Panc1 (cell line): ENCODE data around the gene FIS1. TPM values are rescaled to one million over a fixed set of nuclear protein-coding genes. Genes with fewer than 3 reads are reported as not detected.

ENCODE experiments used
- ATAC-seq: fragments of 200-7000 bp; cut with Tn5 transposase; 2 replicates; pipeline ENCODE4 v1.9.1; 2020; ENCODE audit warnings: mild to moderate bottlenecking, moderate library complexity
- BruUV-seq: library from RNA; stranded (reverse); fragments of 400-500 nt; replicated peaks from 2 replicates; lab custom pipeline; 2021; lab: Mats Ljungman, UMichigan
- CTCF ChIA-PET: fragments of 300-600 bp; sonication (Branson Sonifier 250); formaldehyde crosslinking; loops from one replicate; lab custom pipeline; 2022; ENCODE audit warnings: antibody characterized with exemption; lab: Charles Lee
- POLR2A ChIA-PET: fragments of 300-600 bp; sonication (Branson Sonifier 250); formaldehyde crosslinking; loops from one replicate; lab custom pipeline; 2022; ENCODE audit warnings: antibody characterized with exemption; lab: Charles Lee
- DNase-seq: peaks from one replicate; pipeline ENCODE4 v3.0.0-alpha.2; 2010; ENCODE audit warnings: low read depth, low spot score
- H3K27ac ChIP-seq: 2 replicates; pipeline ENCODE4 v1.5.1; 2011; ENCODE audit warnings: mild to moderate bottlenecking, low read length, inconsistent platforms
- H3K27me3 ChIP-seq: fragments of 200-500 bp; sonication (Bioruptor generic); 2 replicates; pipeline ENCODE4 v1.6.0; 2014; ENCODE audit warnings: low read length, inconsistent platforms; ENCODE audit not compliant: control insufficient read depth, insufficient read depth
- H3K36me3 ChIP-seq: fragments of 200-500 bp; sonication (Bioruptor generic); 2 replicates; pipeline ENCODE4 v1.5.1; 2014; ENCODE audit warnings: inconsistent platforms, mild to moderate bottlenecking, low read length, moderate library complexity; ENCODE audit not compliant: control insufficient read depth, insufficient read depth
- H3K4me1 ChIP-seq: 2 replicates; pipeline ENCODE4 v1.5.1; 2011; ENCODE audit warnings: inconsistent platforms, mild to moderate bottlenecking, low read length, moderate library complexity; ENCODE audit not compliant: control insufficient read depth, insufficient read depth
- H3K4me3 ChIP-seq, 2 experiments: 2 replicates each; pipeline ENCODE4 v1.5.1; 2011 to 2012; ENCODE audit warnings: low read depth in 2 of 2, low read length in 2 of 2, mild to moderate bottlenecking in 2 of 2, inconsistent platforms in 1 of 2, moderate library complexity in 1 of 2
- H3K9me3 ChIP-seq: fragments of 200-500 bp; sonication (Bioruptor generic); 2 replicates; pipeline ENCODE4 v1.5.1; 2014; ENCODE audit warnings: low read depth, mild to moderate bottlenecking, inconsistent platforms, low read length, moderate library complexity; ENCODE audit not compliant: control insufficient read depth, insufficient read depth
- CTCF ChIP-seq: fragments of 450-650 bp; IDR thresholded peaks from 2 replicates; pipeline ENCODE4 v1.5.1; 2017; ENCODE audit warnings: mild to moderate bottlenecking
- POLR2AphosphoS5 ChIP-seq: IDR thresholded peaks from 2 replicates; pipeline ENCODE4 v1.6.1; 2012; ENCODE audit warnings: mild to moderate bottlenecking, low read depth, low read length, moderate library complexity
- REST ChIP-seq, 2 experiments: IDR thresholded peaks; 2 replicates each; pipeline ENCODE4 v1.6.1; 2011 to 2012; ENCODE audit warnings: low read depth in 2 of 2, control low read depth in 1 of 2, low read length in 1 of 2, mild to moderate bottlenecking in 1 of 2, moderate library complexity in 1 of 2; ENCODE audit not compliant: insufficient read depth in 1 of 2
- SIN3A ChIP-seq: IDR thresholded peaks from 2 replicates; pipeline ENCODE4 v1.6.1; 2012; ENCODE audit warnings: low read depth, mild to moderate bottlenecking, low read length, moderate library complexity, borderline replicate concordance; ENCODE audit not compliant: insufficient read depth
- TCF7L2 ChIP-seq: IDR thresholded peaks from 2 replicates; pipeline ENCODE4 v1.6.1; 2011; ENCODE audit warnings: mild to moderate bottlenecking, low read depth, low read length, inconsistent platforms
- in situ Hi-C: cut with HindIII; loops from 2 replicates; pipeline ENCODE4 v1.10.0; 2016; ENCODE audit warnings: low sequenced_read_pairs, low pct_unique_long_range_greater_than_20kb
- intact Hi-C: fragments of 100-400 bp; cut with micrococcal nuclease; formaldehyde crosslinking; loops from one replicate; pipeline ENCODE4 v1.10.0; 2022; ENCODE audit not compliant: unreplicated experiment
- total RNA-seq: library from RNA; stranded (reverse); gene quantifications from one replicate; pipeline ENCODE4 v1.2.1, GENCODE V29; 2021; ENCODE audit not compliant: unreplicated experiment

Gene FIS1
- total RNA-seq, 1 experiment from 2014 or later = 110 TPM

- Histone ChIP-seq H3K27ac (no peak overlapping the region), H3K9me3 (no peaks in the 10 kb centered on the region), H3K36me3 (no peaks in the 10 kb centered on the region), H3K4me3 (no peak overlapping the region), H3K27me3 (no peaks in the 10 kb centered on the region), H3K4me1 (peaks cover under 1% of the 10 kb centered on the region; the same call in 1 of the 2 replicates)
- TF ChIP-seq CTCF = no peak
- TF ChIP-seq REST (IDR thresholded peaks at IDR 0.05; ENCODE audit: insufficient read depth in 1 of 2, low read depth in 2 of 2, low read length in 1 of 2) = no peak
- no peak for TF ChIP-seq SIN3A
- no peak for TF ChIP-seq TCF7L2
- no peak for TF ChIP-seq POLR2AphosphoS5
- DNase-seq (no peak), ATAC-seq (no peak)
- in situ Hi-C loops (no loop called here), intact Hi-C loops (no loop called here)
- ChIA-PET POLR2A (no interaction called here), CTCF (interaction anchor here (0.6 to 0.7 kb wide), 2 partner anchors 83 to 648 kb away, joined by 4 read pairs; partner anchors contain the start of gene IFT22)
- BruUV-seq = no TSS peak
Observed at GRCh38 chr7:101238226-101239182, 6.4 kb downstream of the FIS1 start.

- ChIA-PET POLR2A (no interaction called here), CTCF (interaction anchor here (0.6 kb wide), 1 partner anchor 25 kb away, joined by 4 read pairs; no protein-coding TSS in a partner anchor)
- TF ChIP-seq REST (IDR thresholded peaks at IDR 0.05; ENCODE audit: insufficient read depth in 1 of 2, low read depth in 2 of 2, low read length in 1 of 2) (no peak), POLR2AphosphoS5 (no peak), SIN3A (no peak), TCF7L2 (no peak)
- in situ Hi-C loops = no loop called here
- no peaks in the 10 kb centered on the region for H3K9me3 ChIP-seq
- ATAC-seq = no peak
- no TSS peak for BruUV-seq
- H3K36me3 ChIP-seq = no peaks in the 10 kb centered on the region
- intact Hi-C loops = no loop called here
- no peak for DNase-seq
- H3K4me1 ChIP-seq = no peaks in the 10 kb centered on the region
- H3K27me3 ChIP-seq = no peaks in the 10 kb centered on the region
- H3K27ac ChIP-seq = no peak within 1 kb of the TSS
- H3K4me3 ChIP-seq = no peak within 1 kb of the TSS
Observed at GRCh38 chr7:101237206-101238067, 7.4 kb downstream of the FIS1 start, which contains the start of gene CLDN15. Gene CLDN15 (minus strand): TSS chr7:101237802. CDS start chr7:101237581, 221 bp downstream.
